BLaER1 treated with 17β-estradiol and CSF1 and Interleukin-3, amounts not matched to agents 10 nM and 100 nM (cell line): ENCODE measurements around the gene ATP6V1G1.

Experiments
- H3K27ac ChIP-seq, 11 experiments: shearing (Covaris generic); formaldehyde crosslinking; 2 replicates each; pipeline ENCODE4 v1.8.1; 2022
- H3K27me3 ChIP-seq, 11 experiments: shearing (Covaris generic); formaldehyde crosslinking; 2 replicates each; pipeline ENCODE4 v1.8.1; 2022
- H3K36me3 ChIP-seq, 11 experiments: shearing (Covaris generic); formaldehyde crosslinking; 2 replicates each; pipeline ENCODE4 v1.8.1; 2022
- H3K4me1 ChIP-seq, 10 experiments: shearing (Covaris generic); formaldehyde crosslinking; 2 replicates each; pipeline ENCODE4 v1.8.1; 2022
- H3K4me2 ChIP-seq, 11 experiments: shearing (Covaris generic); formaldehyde crosslinking; 2 replicates each; pipeline ENCODE4 v1.8.1; 2022
- H3K4me3 ChIP-seq, 10 experiments: shearing (Covaris generic); formaldehyde crosslinking; 2 replicates each; pipeline ENCODE4 v1.8.1; 2022
- H3K9ac ChIP-seq, 11 experiments: shearing (Covaris generic); formaldehyde crosslinking; 2 replicates each; pipeline ENCODE4 v1.8.1; 2022
- H3K9me3 ChIP-seq, 11 experiments: shearing (Covaris generic); formaldehyde crosslinking; replicated peaks in 1 of 11; 2 replicates each; pipeline ENCODE4 v1.8.1; 2022
- H4K20me1 ChIP-seq, 11 experiments: shearing (Covaris generic); formaldehyde crosslinking; 2 replicates each; pipeline ENCODE4 v1.8.1; 2022
- Cebpa-rat ChIP-seq, 11 experiments: shearing (Covaris generic); IDR thresholded peaks; 2 replicates each; pipeline ENCODE4 v1.8.1; 2022

The ATP6V1G1 gene

DNA sequence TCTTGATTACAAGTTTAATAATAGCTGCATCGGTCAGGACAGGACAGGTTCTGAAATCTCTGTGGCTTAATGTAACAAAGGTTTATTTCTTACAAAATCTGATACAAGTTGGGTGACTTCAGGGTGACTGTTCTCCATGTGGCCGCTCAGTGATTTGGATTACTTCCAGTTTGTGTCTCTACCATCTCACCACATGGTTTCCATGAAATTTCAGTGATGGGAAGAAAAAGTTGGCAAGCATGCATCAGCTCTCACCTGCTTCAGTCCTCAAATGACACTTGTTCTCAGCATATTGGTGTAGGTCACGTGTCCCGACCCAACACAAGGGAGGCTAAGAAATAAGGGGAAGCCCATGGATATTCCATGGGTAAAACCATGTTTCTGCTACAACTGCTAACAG lies 15.7 kb downstream of the ATP6V1G1 start:
- TF ChIP-seq Cebpa-rat (IDR thresholded peaks at IDR 0.05) = no peak
- H3K9ac ChIP-seq = no peak overlapping the region
- no peaks in the 10 kb centered on the region for H3K27me3 ChIP-seq
- H3K4me3 ChIP-seq = no peak overlapping the region
- H3K27ac ChIP-seq = peak overlapping the region in 7 of 11 experiments; percentile 11 to 73 (median 67); a peak in 10 of 22 replicates
- H3K36me3 ChIP-seq = peaks cover 39 to 49% (median 46%) of the 10 kb centered on the region in 11 experiments
- H3K4me2 ChIP-seq = peak overlapping the region in 8 of 11 experiments; percentile 56 to 85 (median 70); a peak in 15 of 22 replicates
- H4K20me1 ChIP-seq = peaks cover 0 to 8% (median 0%) of the 10 kb centered on the region in 11 experiments; a peak in 7 of 22 replicates
- H3K4me1 ChIP-seq = peaks cover 30 to 59% (median 57%) of the 10 kb centered on the region in 10 experiments
- H3K9me3 ChIP-seq = peaks cover 34 to 45% (median 40%) of the 10 kb centered on the region in 11 experiments

DNA sequence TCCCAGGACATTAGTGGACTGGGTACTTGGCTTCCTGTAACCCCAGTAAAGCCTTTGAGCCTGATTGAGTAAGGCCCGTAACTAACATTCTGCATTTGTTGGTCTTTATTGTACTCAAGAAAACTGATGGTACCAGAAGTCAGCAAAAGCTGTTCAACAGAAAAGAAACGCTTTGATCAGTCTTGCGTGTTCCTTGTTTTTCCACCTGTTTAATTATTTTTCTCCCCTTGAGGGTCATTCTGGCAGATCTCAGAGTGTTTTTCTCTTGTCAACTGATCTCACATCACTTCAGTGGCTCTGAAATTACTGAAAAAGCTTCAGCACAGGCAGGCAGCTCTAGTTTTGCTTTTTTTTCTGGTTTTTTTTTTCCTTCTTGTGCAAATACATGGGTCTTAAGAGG lies 17.4 kb downstream of the ATP6V1G1 start:
- Histone ChIP-seq H3K9ac (peak overlapping the region in 8 of 11 experiments; percentile 16 to 63 (median 48); a peak in 16 of 22 replicates), H3K9me3 (peaks cover 22 to 30% (median 25%) of the 10 kb centered on the region in 11 experiments), H4K20me1 (no peaks in the 10 kb centered on the region), H3K4me2 (peak overlapping the region; percentile 48 to 85 (median 67); a peak in 21 of 22 replicates), H3K27me3 (no peaks in the 10 kb centered on the region), H3K4me1 (peaks cover 33 to 75% (median 69%) of the 10 kb centered on the region in 10 experiments), H3K27ac (peak overlapping the region in 8 of 11 experiments; percentile 59 to 78 (median 72); a peak in 16 of 22 replicates), H3K4me3 (no peak overlapping the region), H3K36me3 (peaks cover 22 to 32% (median 28%) of the 10 kb centered on the region in 11 experiments)
- TF ChIP-seq Cebpa-rat (IDR thresholded peaks at IDR 0.05) = no peak

DNA sequence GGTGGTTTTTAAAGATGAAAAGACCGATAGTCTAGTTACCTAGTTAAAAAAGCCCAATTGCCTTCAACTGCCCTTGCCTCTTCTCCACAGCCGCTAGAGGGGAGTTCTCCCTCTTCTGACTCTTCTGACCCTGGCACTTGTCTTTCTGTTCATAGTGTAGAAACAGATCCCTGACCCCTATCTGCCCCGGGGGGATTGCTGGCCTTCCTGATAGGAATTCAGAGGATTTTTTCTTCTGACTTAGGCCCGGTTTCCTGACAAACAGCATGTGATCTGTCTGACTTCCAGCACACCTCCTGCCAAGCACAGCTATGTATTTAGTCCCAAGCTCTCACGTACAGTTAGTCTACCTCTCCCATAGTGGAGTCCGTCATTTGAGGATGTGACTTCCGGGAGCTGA lies 18.5 kb downstream of the ATP6V1G1 start:
- Histone ChIP-seq H3K4me1 (peaks cover 43 to 84% (median 79%) of the 10 kb centered on the region in 10 experiments), H3K9me3 (peaks cover 11 to 20% (median 14%) of the 10 kb centered on the region in 11 experiments), H3K36me3 (peaks cover 11 to 21% (median 18%) of the 10 kb centered on the region in 11 experiments), H3K9ac (peak overlapping the region in 9 of 11 experiments; percentile 16 to 63 (median 45); a peak in 10 of 22 replicates), H4K20me1 (no peaks in the 10 kb centered on the region), H3K27me3 (no peaks in the 10 kb centered on the region), H3K4me2 (peak overlapping the region in 10 of 11 experiments; percentile 8 to 85 (median 63); a peak in 19 of 22 replicates), H3K27ac (peak overlapping the region in 9 of 11 experiments; percentile 59 to 78 (median 71); a peak in 18 of 22 replicates), H3K4me3 (no peak overlapping the region)
- TF ChIP-seq Cebpa-rat (IDR thresholded peaks at IDR 0.05) = no peak

DNA sequence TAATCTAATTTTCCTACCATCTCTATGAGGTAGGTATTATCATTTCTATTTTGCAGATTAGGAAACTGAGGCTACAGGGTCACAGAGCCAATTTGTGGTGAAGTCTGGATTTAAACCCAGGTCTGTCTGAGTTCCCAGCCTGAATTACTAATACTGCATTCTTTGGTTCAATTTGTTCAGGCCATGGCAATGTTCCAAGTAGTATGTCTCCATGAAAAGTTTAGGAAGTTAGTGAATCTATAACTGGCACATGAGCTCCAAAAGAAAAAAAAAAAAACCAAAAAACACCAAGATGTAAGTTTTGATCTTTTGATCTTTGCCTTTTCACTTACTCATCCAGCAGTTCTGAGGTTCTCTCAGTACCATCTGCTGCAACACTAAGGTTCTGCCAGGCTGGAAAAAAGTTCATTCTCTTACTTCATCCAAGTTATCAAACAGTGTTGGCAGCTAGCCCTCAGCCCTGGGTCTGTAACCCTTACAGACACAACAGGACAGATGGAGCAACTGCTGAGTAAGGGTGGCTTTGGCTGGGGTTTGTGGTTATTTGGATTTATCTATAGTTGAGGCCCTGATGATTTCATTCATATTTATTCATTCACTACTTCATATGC lies 19.1 kb downstream of the ATP6V1G1 start:
- H3K27ac ChIP-seq = peak overlapping the region in 9 of 11 experiments; percentile 33 to 78 (median 69); a peak in 14 of 22 replicates

DNA sequence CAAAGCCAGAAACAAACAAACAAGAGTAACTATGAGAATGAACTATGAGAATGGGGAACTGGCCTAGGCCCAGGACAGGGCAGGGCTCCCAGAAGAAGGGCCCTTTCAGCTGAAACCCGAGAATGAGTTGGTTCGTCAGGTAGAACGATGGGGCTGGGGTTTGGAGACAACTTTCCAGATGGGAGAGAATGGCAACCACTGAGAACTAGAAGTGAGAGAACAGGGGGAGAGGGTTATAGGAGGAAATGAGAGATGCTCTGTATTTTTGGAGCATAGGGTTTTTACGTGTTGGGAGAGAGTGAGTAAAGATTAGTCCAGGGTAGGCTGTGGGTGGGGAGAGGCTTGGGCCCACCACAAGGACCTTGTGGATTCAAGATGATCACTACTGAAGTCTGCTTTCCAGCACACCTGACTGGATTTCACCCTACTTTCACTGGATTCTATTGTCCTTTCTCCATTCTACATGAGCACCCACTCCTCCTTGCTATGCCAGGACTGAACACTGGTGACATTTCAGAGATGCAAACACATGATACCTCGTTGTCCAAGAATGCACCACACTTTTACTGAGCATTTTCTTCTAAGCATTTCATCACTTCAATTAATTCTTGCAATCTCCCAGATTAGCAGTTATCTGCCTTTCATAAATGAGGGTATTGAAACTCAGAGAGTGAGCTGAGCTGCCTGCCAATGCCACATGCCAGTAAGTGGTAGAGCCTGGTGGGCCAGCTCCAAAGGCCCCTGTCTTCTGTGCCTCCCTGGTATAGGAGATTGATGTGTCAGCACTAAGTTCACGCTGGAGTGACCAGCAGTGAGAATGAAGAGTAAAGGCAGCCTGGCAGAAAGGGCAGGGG lies 20.3 kb downstream of the ATP6V1G1 start:
- Histone ChIP-seq H3K36me3 (peaks cover 0 to 4% (median 0%) of the 10 kb centered on the region in 11 experiments; a peak in 3 of 22 replicates), H4K20me1 (peaks cover 0 to 13% (median 0%) of the 10 kb centered on the region in 11 experiments; a peak in 5 of 22 replicates), H3K4me3 (no peak overlapping the region), H3K27me3 (no peaks in the 10 kb centered on the region), H3K4me1 (peaks cover 52 to 92% (median 85%) of the 10 kb centered on the region in 10 experiments), H3K27ac (peak overlapping the region in 9 of 11 experiments; percentile 1 to 78 (median 69); a peak in 16 of 22 replicates), H3K9ac (peak overlapping the region in 4 of 11 experiments; percentile 38 to 53 (median 43); a peak in 5 of 22 replicates), H3K9me3 (0 out of 22 replicates have a peak, but pooled peaks cover 0 to 1% (median 0%) of the 10 kb centered on the region in 11 experiments), H3K4me2 (peak overlapping the region in 9 of 11 experiments; percentile 31 to 85 (median 65); a peak in 15 of 22 replicates)
- no peak for TF ChIP-seq Cebpa-rat (IDR thresholded peaks at IDR 0.05)

More for the DNA sequence above, 19.1 kb downstream of the ATP6V1G1 start:
- Histone ChIP-seq H3K4me2 (peak overlapping the region in 10 of 11 experiments; percentile 16 to 85 (median 63); a peak in 19 of 22 replicates), H3K9me3 (peaks cover 5 to 13% (median 8%) of the 10 kb centered on the region in 11 experiments), H3K9ac (peak overlapping the region in 6 of 11 experiments; percentile 22 to 61 (median 42); a peak in 10 of 22 replicates), H3K27me3 (no peaks in the 10 kb centered on the region), H3K36me3 (peaks cover 5 to 15% (median 11%) of the 10 kb centered on the region in 11 experiments; a peak in 21 of 22 replicates), H4K20me1 (peaks cover 0 to 2% (median 0%) of the 10 kb centered on the region in 11 experiments; a peak in 1 of 22 replicates), H3K4me1 (peaks cover 43 to 84% (median 79%) of the 10 kb centered on the region in 10 experiments), H3K4me3 (no peak overlapping the region)
- TF ChIP-seq Cebpa-rat (IDR thresholded peaks at IDR 0.05) = peak in 5 of 11 experiments; percentile 26 to 53 (median 42); a peak in 4 of 22 replicates

DNA sequence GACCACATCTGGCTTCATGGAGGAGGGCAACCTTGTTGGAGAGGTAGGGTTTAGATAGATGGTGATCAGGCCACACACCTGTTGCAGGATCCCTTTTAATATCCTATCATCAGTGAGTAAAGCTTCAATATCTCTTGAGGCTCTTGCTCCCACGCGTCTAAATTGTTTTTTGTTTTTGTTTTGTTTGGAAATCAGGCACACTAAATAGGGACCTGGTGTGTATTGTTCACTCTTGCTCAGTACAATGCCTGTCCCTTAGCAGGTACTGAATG lies 20.9 kb downstream of the ATP6V1G1 start:
- Histone ChIP-seq H3K27ac (peak overlapping the region in 5 of 11 experiments; percentile 14 to 75 (median 71); a peak in 9 of 22 replicates), H3K36me3 (peaks cover 0 to 7% (median 0%) of the 10 kb centered on the region in 11 experiments; a peak in 3 of 22 replicates), H3K4me1 (peaks cover 55 to 92% (median 85%) of the 10 kb centered on the region in 10 experiments), H3K9me3 (no peaks in the 10 kb centered on the region), H3K4me2 (peak overlapping the region in 8 of 11 experiments; percentile 25 to 85 (median 63); a peak in 13 of 22 replicates), H3K27me3 (no peaks in the 10 kb centered on the region), H3K9ac (0 out of 22 replicates have a peak overlapping the region, but pooled peaks of 1 of the 11 experiments have one; percentile 53), H3K4me3 (no peak overlapping the region), H4K20me1 (peaks cover 0 to 19% (median 0%) of the 10 kb centered on the region in 11 experiments; a peak in 5 of 22 replicates)
- TF ChIP-seq Cebpa-rat (IDR thresholded peaks at IDR 0.05) = no peak

DNA sequence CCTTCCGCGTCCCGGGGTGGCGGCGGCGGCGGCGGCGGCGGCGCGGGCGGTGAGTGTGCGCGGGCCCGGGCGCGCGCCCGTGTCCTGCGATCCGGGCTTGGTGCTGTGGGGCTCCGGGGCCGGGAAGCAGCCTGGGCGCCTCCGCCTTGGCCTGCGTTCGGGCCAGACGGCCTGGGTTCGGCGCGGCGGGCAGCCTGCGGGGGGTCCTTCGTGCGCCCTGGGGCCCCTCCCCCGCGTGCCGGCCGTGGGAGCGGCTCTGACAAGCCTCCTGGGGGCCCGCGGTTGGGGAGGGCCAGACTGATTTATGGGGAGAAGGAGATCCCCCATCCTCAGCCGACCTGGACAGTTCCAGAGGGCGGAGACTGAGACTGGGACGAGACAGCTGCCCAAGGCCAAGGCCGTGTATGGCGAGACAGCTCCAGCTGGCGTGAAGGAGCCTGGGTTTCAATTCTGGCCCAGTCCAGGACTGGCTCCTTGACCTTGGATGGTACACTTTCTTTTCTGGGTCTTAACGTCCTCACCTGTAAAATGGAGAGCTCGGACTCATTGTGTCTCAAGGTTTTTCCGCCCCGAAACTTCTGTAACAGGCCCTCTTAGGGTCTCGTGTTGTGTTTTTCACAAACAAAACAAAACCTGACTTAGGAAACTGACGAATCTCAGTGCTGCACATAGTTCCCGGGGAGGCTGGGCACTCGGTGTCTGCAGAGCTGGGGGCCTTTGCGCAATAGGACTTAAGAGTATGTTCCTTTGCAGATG lies 24.1 kb downstream of the ATP6V1G1 start:
- TF ChIP-seq Cebpa-rat (IDR thresholded peaks at IDR 0.05) = peak in 10 of 11 experiments; percentile 9 to 83 (median 60); a peak in 12 of 22 replicates
- Histone ChIP-seq H3K36me3 (peaks cover 0 to 28% (median 8%) of the 10 kb centered on the region in 11 experiments; a peak in 11 of 22 replicates), H3K4me3 (peak overlapping the region; percentile 71 to 89 (median 82)), H3K4me1 (peaks cover 46 to 90% (median 83%) of the 10 kb centered on the region in 10 experiments), H3K27me3 (no peaks in the 10 kb centered on the region), H3K9me3 (no peaks in the 10 kb centered on the region), H3K9ac (peak overlapping the region; percentile 94 to 100 (median 98)), H4K20me1 (peaks cover 0 to 47% (median 3%) of the 10 kb centered on the region in 11 experiments; a peak in 6 of 22 replicates), H3K27ac (peak overlapping the region; percentile 91 to 99 (median 99)), H3K4me2 (peak overlapping the region; percentile 94 to 99 (median 98))
